ENCODE results near the gene PACS1. TPM values are rescaled to one million over a fixed set of nuclear protein-coding genes. Genes with fewer than 3 reads are reported as not detected.

Gene PACS1
- total and polyA plus RNA-seq, 2 donors (not counting 1 experiment from before 2014, with no cell fraction given): 25.9 to 28.5 TPM

- no peak overlapping the region for H3K9ac ChIP-seq (ENCODE audit: insufficient read depth, low read length)
- H3K4me2 ChIP-seq (ENCODE audit: extremely low read depth, insufficient read depth, low read length): no peak overlapping the region
- H3K79me2 ChIP-seq (ENCODE audit: control insufficient read depth, insufficient read depth, low read length): peaks cover 12% of the 10 kb centered on the region
- no peaks in the 10 kb centered on the region for H4K20me1 ChIP-seq (ENCODE audit: control insufficient read depth, extremely low read depth, insufficient read depth, low read length)
- peaks cover 3% of the 10 kb centered on the region for H3K4me1 ChIP-seq (ENCODE audit: control insufficient read depth, extremely low read depth, insufficient read depth, low read length)
- H3K27ac ChIP-seq (ENCODE audit: insufficient read depth, low read length): no peak overlapping the region
- H3K27me3 ChIP-seq (ENCODE audit: control insufficient read depth, insufficient read depth, low read length): no peaks in the 10 kb centered on the region
- no peaks in the 10 kb centered on the region for H3K9me3 ChIP-seq (ENCODE audit: control insufficient read depth, insufficient read depth, low read depth, low read length)
- H3K4me3 ChIP-seq (replicated peaks in 1 of 4; ENCODE audit: control extremely low read depth in 1 of 4, insufficient read depth in 1 of 4, low read depth in 3 of 4, low read length in 4 of 4): no peak overlapping the region
- TF ChIP-seq EZH2 (IDR thresholded peaks at IDR 0.05; ENCODE audit: low read length, missing control alignments) (no peak), CTCF (conservative IDR thresholded peaks at IDR 0.05 in 1 of 2, IDR thresholded peaks at IDR 0.05 in 1 of 2; ENCODE audit: low read depth in 1 of 2, low read length in 2 of 2) (peak in 1 of 2 donors; percentile 28)
- no peak overlapping the region for H2AFZ ChIP-seq (ENCODE audit: low read length)
- DNase-seq (ENCODE audit: low read depth in 2 of 2): no peak
- H3K36me3 ChIP-seq (ENCODE audit: control insufficient read depth, insufficient read depth, low read length): peaks cover 23% of the 10 kb centered on the region
Observed at GRCh38 chr11:66264914-66265313, 194.8 kb downstream of the PACS1 start.

- Histone ChIP-seq H3K27ac (ENCODE audit: insufficient read depth, low read length) (no peak overlapping the region), H3K36me3 (ENCODE audit: control insufficient read depth, insufficient read depth, low read length) (peaks cover 23% of the 10 kb centered on the region), H3K9ac (ENCODE audit: insufficient read depth, low read length) (no peak overlapping the region), H3K4me2 (ENCODE audit: extremely low read depth, insufficient read depth, low read length) (no peak overlapping the region), H3K79me2 (ENCODE audit: control insufficient read depth, insufficient read depth, low read length) (peaks cover 21% of the 10 kb centered on the region), H3K27me3 (ENCODE audit: control insufficient read depth, insufficient read depth, low read length) (no peaks in the 10 kb centered on the region), H2AFZ (ENCODE audit: low read length) (no peak overlapping the region), H3K4me1 (ENCODE audit: control insufficient read depth, extremely low read depth, insufficient read depth, low read length) (peaks cover 4% of the 10 kb centered on the region), H3K9me3 (ENCODE audit: control insufficient read depth, insufficient read depth, low read depth, low read length) (no peaks in the 10 kb centered on the region), H3K4me3 (replicated peaks in 1 of 4; ENCODE audit: control extremely low read depth in 1 of 4, insufficient read depth in 1 of 4, low read depth in 3 of 4, low read length in 4 of 4) (no peak overlapping the region), H4K20me1 (ENCODE audit: control insufficient read depth, extremely low read depth, insufficient read depth, low read length) (no peaks in the 10 kb centered on the region)
- no peak for TF ChIP-seq CTCF (conservative IDR thresholded peaks at IDR 0.05 in 1 of 2, IDR thresholded peaks at IDR 0.05 in 1 of 2; ENCODE audit: low read depth in 1 of 2, low read length in 2 of 2)
- TF ChIP-seq EZH2 (IDR thresholded peaks at IDR 0.05; ENCODE audit: low read length, missing control alignments): no peak
- no peak for DNase-seq (ENCODE audit: low read depth in 2 of 2)
Observed at GRCh38 chr11:66265531-66266377, 195.7 kb downstream of the PACS1 start.

GRCh38 chr11:66266378-66267038, 196.4 kb downstream of the PACS1 start:
- Histone ChIP-seq H3K79me2 (ENCODE audit: control insufficient read depth, insufficient read depth, low read length) (peaks cover 25% of the 10 kb centered on the region), H3K4me1 (ENCODE audit: control insufficient read depth, extremely low read depth, insufficient read depth, low read length) (peaks cover 4% of the 10 kb centered on the region), H3K4me3 (replicated peaks in 1 of 4; ENCODE audit: control extremely low read depth in 1 of 4, insufficient read depth in 1 of 4, low read depth in 3 of 4, low read length in 4 of 4) (peak overlapping the region; percentile 33 to 100 (median 70)), H2AFZ (ENCODE audit: low read length) (no peak overlapping the region), H3K27ac (ENCODE audit: insufficient read depth, low read length) (peak overlapping the region; percentile 57), H3K9me3 (ENCODE audit: control insufficient read depth, insufficient read depth, low read depth, low read length) (no peaks in the 10 kb centered on the region), H3K4me2 (ENCODE audit: extremely low read depth, insufficient read depth, low read length) (peak overlapping the region; percentile 49), H4K20me1 (ENCODE audit: control insufficient read depth, extremely low read depth, insufficient read depth, low read length) (no peaks in the 10 kb centered on the region), H3K27me3 (ENCODE audit: control insufficient read depth, insufficient read depth, low read length) (no peaks in the 10 kb centered on the region), H3K9ac (ENCODE audit: insufficient read depth, low read length) (no peak overlapping the region), H3K36me3 (ENCODE audit: control insufficient read depth, insufficient read depth, low read length) (peaks cover 23% of the 10 kb centered on the region)
- TF ChIP-seq CTCF (conservative IDR thresholded peaks at IDR 0.05 in 1 of 2, IDR thresholded peaks at IDR 0.05 in 1 of 2; ENCODE audit: low read depth in 1 of 2, low read length in 2 of 2) (no peak), EZH2 (IDR thresholded peaks at IDR 0.05; ENCODE audit: low read length, missing control alignments) (no peak)
- DNase-seq (ENCODE audit: low read depth in 2 of 2): no peak

Measured in fibroblast of lung (primary cell).